ENCODE data around the gene TACR1.

DNA sequence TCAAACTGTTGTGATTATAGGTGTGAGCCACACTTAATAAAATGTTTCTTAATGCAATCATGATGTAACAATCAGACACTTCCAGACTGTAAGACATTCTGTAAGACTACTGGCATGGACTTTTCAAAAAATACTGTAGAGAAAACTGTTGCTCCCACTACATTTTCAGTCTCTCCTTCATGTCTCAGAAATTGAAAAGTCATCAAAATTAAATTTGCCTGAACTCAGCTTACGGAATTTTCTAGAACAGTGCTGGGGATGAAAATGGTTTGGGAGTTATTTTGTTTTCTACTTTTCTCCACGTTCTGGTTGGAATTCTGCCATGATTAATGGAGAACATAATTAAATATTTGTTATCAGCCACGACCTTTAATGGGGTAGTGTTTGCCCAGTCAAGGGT lies 26.8 kb upstream of the TACR1 start:
- TF ChIP-seq, protein P1, sequence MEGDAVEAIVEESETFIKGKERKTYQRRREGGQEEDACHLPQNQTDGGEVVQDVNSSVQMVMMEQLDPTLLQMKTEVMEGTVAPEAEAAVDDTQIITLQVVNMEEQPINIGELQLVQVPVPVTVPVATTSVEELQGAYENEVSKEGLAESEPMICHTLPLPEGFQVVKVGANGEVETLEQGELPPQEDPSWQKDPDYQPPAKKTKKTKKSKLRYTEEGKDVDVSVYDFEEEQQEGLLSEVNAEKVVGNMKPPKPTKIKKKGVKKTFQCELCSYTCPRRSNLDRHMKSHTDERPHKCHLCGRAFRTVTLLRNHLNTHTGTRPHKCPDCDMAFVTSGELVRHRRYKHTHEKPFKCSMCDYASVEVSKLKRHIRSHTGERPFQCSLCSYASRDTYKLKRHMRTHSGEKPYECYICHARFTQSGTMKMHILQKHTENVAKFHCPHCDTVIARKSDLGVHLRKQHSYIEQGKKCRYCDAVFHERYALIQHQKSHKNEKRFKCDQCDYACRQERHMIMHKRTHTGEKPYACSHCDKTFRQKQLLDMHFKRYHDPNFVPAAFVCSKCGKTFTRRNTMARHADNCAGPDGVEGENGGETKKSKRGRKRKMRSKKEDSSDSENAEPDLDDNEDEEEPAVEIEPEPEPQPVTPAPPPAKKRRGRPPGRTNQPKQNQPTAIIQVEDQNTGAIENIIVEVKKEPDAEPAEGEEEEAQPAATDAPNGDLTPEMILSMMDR (IDR thresholded peaks at IDR 0.05), result no peak
- TF ChIP-seq POLR2A (IDR thresholded peaks at IDR 0.05), result no peak

Data from esophagus squamous epithelium (tissue), 4 donors.